Activated CD4-positive, alpha-beta T cell treated with anti-CD3 and anti-CD28 coated beads for 4 hours (primary cell): ENCODE data around the gene TMEM51.

Source experiments
- DNase-seq, 2 donors: peaks; one replicate each; pipeline ENCODE4 v3.0.0-alpha.2; 2020

The TMEM51 gene

DNA sequence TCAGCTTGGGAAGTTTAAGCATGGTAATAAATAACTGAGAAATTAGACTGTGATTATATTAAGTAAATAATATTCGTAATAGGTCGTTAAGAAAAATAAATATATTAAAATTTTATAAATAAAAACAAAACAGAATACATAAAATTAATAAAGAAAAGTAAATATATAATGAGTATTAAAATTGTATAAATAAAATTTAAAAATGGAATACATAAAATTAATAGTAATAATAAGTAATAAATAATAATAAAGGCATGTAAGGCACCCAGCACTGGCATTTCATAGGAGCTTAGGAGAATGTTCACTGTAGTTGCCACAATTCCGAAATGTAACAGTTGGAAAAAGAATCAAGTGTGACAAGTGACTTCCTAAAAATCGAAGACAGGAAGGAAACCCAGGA lies 47.7 kb downstream of the TMEM51 start:
- no peak for DNase-seq

- no peak for DNase-seq
Observed at GRCh38 chr1:15201849-15202551, 48.5 kb downstream of the TMEM51 start.

DNA sequence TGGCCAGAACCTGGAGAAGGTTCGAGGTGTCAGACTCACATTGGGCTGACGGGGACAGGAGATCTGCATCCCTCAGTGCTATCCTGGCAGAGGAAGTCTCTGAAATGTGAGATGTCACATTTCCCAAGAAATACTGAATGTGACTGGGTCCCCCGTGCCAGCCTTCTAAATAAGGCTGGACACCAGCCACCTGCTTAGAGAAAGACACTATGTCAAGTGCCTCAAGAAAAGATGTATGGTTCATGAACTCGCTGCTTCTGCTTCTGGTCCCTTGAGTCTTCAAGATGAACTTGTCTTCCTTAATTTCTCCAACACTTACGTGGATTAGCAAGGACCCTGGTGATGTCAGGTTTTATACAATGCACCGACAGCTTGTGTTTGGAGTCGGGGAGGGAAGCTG lies 51.4 kb downstream of the TMEM51 start:
- no peak for DNase-seq

- DNase-seq, result no peak
Observed at GRCh38 chr1:15205586-15206346, 52.2 kb downstream of the TMEM51 start.

DNA sequence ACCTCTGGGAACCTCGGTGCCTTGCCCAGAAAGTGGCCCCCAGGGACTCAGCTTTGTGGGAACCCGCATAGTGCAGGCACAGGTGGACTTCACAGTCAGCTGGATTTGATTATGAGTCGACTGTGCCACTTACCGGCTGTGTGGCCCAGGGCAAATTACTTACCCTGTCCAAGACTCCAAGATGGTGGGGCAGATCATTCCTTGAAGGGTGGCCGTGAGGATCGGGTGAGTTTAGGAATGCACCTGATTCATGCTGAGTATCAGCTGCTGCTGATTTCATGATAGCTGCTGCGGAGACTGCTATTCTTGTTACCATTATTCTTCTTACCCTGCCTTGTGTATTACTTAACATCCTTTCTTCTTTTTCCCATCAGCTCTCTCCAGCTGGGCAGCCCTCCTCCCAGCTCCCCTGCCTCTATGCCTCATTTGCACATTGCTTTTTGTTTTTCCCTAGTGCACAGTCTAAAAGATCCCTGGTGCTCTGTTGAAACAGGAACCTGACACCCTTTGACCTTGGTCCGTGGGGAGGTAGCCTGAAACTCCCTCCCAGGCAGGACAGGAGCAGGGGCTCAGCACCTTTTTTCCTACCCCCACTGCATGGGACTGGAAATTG lies 53.0 kb downstream of the TMEM51 start:
- no peak for DNase-seq

- DNase-seq, result no peak
Observed at GRCh38 chr1:15207031-15207828, 53.7 kb downstream of the TMEM51 start.

DNA sequence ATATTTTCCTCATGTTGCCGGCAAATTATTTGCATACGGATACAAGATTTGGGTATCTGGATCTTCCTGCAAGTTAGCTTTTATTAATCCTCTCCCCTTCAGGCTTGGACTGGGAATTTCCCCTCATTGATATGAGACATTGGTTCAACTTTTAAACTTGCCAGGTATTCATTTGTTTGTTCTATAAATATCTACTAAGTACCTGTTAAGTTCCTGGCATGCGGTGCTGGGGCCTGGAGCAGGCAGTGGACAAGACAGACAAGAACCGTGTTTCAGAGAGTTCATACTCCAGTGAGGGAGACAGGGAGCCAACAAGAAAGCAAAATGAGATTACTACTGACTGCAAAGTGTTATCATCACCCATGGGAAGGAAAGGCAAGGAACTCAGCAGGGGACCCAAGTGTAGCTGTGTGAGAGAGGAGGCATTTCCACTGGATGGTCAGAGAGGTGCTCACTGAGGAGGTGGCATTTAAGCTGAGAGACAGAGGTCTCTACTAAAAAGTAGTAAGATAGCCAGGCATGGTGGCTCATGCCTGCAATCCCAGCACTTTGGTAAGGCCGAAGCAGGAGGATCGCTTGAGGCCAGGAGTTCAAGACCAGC lies 54.4 kb downstream of the TMEM51 start:
- DNase-seq, result no peak

- DNase-seq, result no peak
Observed at GRCh38 chr1:15210651-15211375, 57.3 kb downstream of the TMEM51 start.

DNA sequence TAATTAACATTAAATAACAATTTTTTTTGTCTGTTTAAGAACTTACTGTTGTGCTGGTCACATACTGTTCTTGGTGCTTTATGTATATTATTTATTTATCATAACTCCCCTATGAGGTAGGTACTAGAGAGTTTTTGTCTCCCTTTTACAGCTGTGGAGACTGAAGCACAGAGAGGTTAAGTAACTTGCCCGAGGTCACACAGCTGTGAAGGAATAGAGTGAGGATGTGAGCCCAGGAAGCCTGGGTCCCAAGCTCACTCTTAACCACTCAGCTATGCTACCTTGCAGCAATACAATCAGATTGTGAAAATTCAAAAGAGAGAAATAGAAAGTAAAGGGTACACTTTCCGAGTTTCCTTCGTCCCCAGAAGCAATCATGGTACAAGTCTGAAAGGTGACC lies 57.9 kb downstream of the TMEM51 start:
- DNase-seq, result no peak

GRCh38 chr1:15212216-15212953 lies 58.8 kb downstream of the TMEM51 start:
- no peak for DNase-seq

GRCh38 chr1:15212954-15213291 lies 59.4 kb downstream of the TMEM51 start:
- no peak for DNase-seq

DNA sequence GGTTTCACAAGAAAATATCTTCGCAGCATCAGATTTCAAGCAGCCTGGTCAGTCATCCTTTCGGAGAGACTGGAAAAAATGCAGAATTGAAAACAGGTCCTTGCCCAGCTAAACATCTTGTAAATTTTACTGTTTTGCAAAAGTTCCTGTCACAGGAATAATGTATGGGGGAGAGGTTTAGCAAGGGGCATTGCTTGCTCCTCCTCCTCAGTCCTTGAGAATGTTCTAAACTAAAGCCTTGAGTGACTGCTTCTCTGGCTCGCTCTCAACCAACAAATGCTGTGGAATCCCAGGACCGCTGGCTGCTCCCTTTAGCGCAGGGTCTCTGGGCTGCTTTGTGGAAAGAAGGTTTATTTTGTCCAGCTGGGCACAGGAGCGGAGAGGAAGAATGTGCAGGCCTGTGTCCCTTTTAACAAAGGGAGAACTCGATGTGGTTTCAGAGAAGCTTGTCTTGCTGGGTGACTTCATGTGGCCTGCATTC lies 59.8 kb downstream of the TMEM51 start:
- no peak for DNase-seq

DNA sequence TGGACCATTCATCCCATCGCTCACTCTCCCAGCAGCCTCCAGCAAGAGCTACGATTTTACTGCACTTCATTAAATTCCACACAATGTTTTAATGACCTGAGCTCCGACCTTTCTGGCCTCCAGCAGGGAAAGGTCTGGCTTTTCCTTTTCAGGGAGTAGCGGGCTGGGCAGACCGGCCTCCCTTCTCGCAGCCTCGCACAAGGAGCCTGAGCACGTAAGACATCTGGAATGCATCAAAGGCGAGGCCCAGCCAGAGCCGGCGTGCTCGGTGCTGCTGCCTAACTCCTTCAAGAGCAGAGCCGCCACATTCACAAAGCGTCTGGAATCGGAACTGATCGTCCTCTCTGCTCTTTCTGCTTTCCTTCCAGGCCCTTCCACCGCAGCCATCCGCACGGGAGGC lies 61.0 kb downstream of the TMEM51 start:
- no peak for DNase-seq

DNA sequence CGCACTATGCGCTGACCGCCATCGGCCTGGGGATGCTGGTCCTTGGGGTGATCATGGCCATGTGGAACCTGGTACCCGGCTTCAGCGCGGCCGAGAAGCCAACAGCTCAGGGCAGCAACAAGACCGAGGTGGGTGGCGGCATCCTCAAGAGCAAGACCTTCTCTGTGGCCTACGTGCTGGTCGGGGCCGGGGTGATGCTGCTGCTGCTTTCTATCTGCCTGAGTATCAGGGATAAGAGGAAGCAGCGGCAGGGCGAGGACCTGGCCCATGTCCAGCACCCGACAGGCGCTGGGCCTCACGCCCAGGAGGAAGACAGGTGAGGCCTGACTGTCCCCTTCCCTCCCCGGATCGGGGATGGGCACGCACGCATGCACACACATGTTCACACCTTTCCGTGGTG lies 61.6 kb downstream of the TMEM51 start:
- DNase-seq, result no peak

- DNase-seq, result no peak
Observed at GRCh38 chr1:15217654-15218053, 64.1 kb downstream of the TMEM51 start.

- DNase-seq, result no peak
Observed at GRCh38 chr1:15218287-15219279, 65.0 kb downstream of the TMEM51 start.

- DNase-seq, result no peak
Observed at GRCh38 chr1:15219280-15220023, 65.9 kb downstream of the TMEM51 start.

DNA sequence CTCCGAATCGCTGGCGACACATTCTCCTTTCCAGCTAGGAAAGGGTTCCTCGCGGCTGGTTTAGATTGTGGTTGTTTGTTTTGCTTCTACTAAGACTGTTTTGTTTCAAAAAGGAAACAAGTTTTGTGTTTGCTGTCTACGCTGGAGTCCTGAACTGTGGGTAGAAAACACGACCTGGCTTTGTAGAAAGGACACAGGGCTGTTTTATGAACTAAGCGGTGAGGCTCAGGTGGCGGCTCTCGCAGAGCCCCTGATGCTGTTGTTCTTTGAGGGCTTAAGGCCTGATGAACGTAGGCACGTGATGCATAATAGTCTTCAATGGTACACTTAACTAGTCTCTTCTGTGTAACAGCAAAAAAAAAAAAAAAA lies 66.5 kb downstream of the TMEM51 start:
- DNase-seq, result no peak

DNA sequence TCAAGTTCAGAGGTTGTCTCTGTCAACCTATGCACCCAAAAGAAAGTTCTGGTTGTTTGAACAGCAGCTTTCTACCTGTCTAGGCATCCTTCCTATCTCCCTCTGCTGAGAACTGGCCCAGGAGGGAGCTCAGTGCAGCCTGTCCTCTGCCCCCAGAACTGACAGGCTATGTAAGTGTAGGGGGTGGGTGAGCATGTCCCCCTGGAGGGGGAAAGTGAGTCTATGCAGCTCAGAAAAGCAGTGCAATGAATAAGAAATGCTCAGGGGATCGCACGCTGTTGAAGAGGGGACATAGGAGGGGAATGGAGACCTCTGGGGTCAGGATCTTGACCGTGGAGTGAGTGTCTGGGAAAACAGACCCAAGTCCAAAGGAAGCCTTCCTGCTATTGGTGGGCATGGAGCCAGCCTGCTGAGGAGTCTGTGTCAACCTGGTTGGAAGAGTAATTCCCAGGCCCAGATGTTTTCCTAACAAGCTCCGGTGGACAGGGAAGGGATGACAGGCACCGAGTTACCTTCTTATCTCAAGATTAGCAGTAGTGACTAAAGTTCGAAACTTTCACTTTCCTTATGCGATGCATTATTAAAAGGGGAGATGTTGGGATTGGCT lies 67.4 kb downstream of the TMEM51 start:
- no peak for DNase-seq
